Measurements from ENCODE around the gene PIP4K2A.

PIP4K2A gene

GRCh38 chr10:22648547-22648961 is 65.8 kb downstream of the PIP4K2A start:
- Histone ChIP-seq H3K9me3 (ENCODE audit: control insufficient read depth in 2 of 2, low read length in 2 of 2) (no peaks in the 10 kb centered on the region), H3K4me3 (ENCODE audit: low read length in 2 of 2) (no peak overlapping the region), H3K27ac (ENCODE audit: low read depth in 2 of 2, low read length in 2 of 2) (no peak overlapping the region), H3K4me1 (ENCODE audit: control insufficient read depth in 2 of 2, insufficient read depth in 2 of 2, low read length in 2 of 2) (peaks cover 3 to 6% of the 10 kb centered on the region in 2 donors), H3K27me3 (ENCODE audit: control insufficient read depth in 2 of 2, insufficient read depth in 2 of 2, low read length in 2 of 2) (no peaks in the 10 kb centered on the region), H3K9ac (ENCODE audit: low read depth in 1 of 2, low read length in 2 of 2) (no peak overlapping the region), H3K36me3 (ENCODE audit: control insufficient read depth in 2 of 2, insufficient read depth in 2 of 2, low read length in 2 of 2) (no peaks in the 10 kb centered on the region)

DNA sequence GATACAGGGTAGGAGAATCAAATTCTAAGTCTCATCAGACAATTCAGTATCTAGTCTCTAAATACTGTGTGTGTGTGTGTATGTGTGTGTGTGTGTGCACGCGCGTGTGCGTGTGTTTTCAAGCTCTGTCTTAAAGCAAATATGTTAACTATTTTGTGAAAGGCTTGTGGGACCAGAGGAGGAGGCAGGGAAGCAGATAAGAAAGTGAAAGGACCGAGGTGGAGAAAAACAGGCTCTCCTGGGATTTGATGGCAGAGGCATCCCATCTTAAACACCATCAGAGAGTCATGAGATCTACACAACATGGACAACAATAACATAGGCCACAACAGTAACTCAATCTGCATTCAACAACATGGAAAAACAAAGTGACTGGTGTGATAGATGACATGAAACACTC is 67.1 kb downstream of the PIP4K2A start:
- Histone ChIP-seq H3K27ac (ENCODE audit: low read depth in 2 of 2, low read length in 2 of 2) (peak overlapping the region in 1 of 2 donors; percentile 28), H3K4me1 (ENCODE audit: control insufficient read depth in 2 of 2, insufficient read depth in 2 of 2, low read length in 2 of 2) (peaks cover 3 to 6% of the 10 kb centered on the region in 2 donors), H3K9me3 (ENCODE audit: control insufficient read depth in 2 of 2, low read length in 2 of 2) (no peaks in the 10 kb centered on the region), H3K9ac (ENCODE audit: low read depth in 1 of 2, low read length in 2 of 2) (no peak overlapping the region), H3K27me3 (ENCODE audit: control insufficient read depth in 2 of 2, insufficient read depth in 2 of 2, low read length in 2 of 2) (no peaks in the 10 kb centered on the region), H3K4me3 (ENCODE audit: low read length in 2 of 2) (no peak overlapping the region), H3K36me3 (ENCODE audit: control insufficient read depth in 2 of 2, insufficient read depth in 2 of 2, low read length in 2 of 2) (no peaks in the 10 kb centered on the region)

DNA sequence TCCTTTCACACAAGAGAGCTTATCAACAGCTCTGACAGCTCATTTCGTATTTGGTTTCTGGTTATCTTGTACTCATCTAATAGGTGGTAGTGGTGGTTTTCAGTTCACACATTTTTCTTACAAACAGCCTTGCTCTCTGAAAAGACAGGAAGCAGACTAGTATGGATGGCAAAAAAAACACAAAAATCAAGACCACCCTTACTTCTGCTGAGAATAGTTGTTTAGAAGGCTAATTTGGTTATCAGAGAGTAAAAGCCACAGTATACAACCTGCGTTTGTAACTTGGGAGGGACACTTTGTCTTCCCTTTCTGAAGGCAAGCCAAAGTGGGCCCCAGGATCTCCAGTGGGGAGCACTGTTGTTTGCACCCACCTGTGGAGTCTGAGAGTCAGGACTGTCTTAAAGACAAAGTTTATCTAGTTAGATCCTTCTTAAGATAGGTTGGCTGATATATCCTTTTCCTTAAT is 68.0 kb downstream of the PIP4K2A start:
- H3K27me3 ChIP-seq (ENCODE audit: control insufficient read depth in 2 of 2, insufficient read depth in 2 of 2, low read length in 2 of 2) = no peaks in the 10 kb centered on the region
- no peak overlapping the region for H3K27ac ChIP-seq (ENCODE audit: low read depth in 2 of 2, low read length in 2 of 2)

GRCh38 chr10:22644222-22644621 is 70.2 kb downstream of the PIP4K2A start:
- no peaks in the 10 kb centered on the region for H3K36me3 ChIP-seq (ENCODE audit: control insufficient read depth in 2 of 2, insufficient read depth in 2 of 2, low read length in 2 of 2)
- H3K27me3 ChIP-seq (ENCODE audit: control insufficient read depth in 2 of 2, insufficient read depth in 2 of 2, low read length in 2 of 2) = no peaks in the 10 kb centered on the region
- no peak overlapping the region for H3K9ac ChIP-seq (ENCODE audit: low read depth in 1 of 2, low read length in 2 of 2)
- no peak overlapping the region for H3K4me3 ChIP-seq (ENCODE audit: low read length in 2 of 2)
- peaks cover 0 to 6% of the 10 kb centered on the region in 2 donors for H3K4me1 ChIP-seq (ENCODE audit: control insufficient read depth in 2 of 2, insufficient read depth in 2 of 2, low read length in 2 of 2)
- no peaks in the 10 kb centered on the region for H3K9me3 ChIP-seq (ENCODE audit: control insufficient read depth in 2 of 2, low read length in 2 of 2)
- no peak overlapping the region for H3K27ac ChIP-seq (ENCODE audit: low read depth in 2 of 2, low read length in 2 of 2)

More for the DNA sequence above, 68.0 kb downstream of the PIP4K2A start:
- Histone ChIP-seq H3K4me3 (ENCODE audit: low read length in 2 of 2) (no peak overlapping the region), H3K9ac (ENCODE audit: low read depth in 1 of 2, low read length in 2 of 2) (no peak overlapping the region), H3K9me3 (ENCODE audit: control insufficient read depth in 2 of 2, low read length in 2 of 2) (no peaks in the 10 kb centered on the region), H3K36me3 (ENCODE audit: control insufficient read depth in 2 of 2, insufficient read depth in 2 of 2, low read length in 2 of 2) (no peaks in the 10 kb centered on the region), H3K4me1 (ENCODE audit: control insufficient read depth in 2 of 2, insufficient read depth in 2 of 2, low read length in 2 of 2) (peaks cover 3 to 6% of the 10 kb centered on the region in 2 donors)

DNA sequence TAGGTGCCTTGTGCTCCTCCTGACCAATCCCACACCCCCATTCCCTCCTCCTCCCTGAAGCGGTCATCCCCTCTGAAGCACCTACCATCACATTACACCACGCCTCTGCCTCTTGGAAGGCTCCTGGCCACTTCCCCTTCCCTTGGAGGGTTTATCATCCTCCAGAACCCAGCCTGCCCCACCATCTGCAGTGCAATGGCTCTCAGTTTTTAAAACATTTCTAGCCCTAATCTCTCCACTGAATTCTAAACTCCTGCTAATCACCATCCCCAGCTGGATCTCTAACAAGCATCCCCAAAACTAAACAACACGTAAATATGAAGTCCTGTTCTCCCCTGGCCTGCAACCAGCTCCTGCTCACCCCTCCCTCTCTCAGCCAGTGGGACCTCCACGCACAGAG is 70.6 kb downstream of the PIP4K2A start:
- no peaks in the 10 kb centered on the region for H3K27me3 ChIP-seq (ENCODE audit: control insufficient read depth in 2 of 2, insufficient read depth in 2 of 2, low read length in 2 of 2)
- peaks cover 0 to 6% of the 10 kb centered on the region in 2 donors for H3K4me1 ChIP-seq (ENCODE audit: control insufficient read depth in 2 of 2, insufficient read depth in 2 of 2, low read length in 2 of 2)
- H3K9ac ChIP-seq (ENCODE audit: low read depth in 1 of 2, low read length in 2 of 2) = no peak overlapping the region
- H3K9me3 ChIP-seq (ENCODE audit: control insufficient read depth in 2 of 2, low read length in 2 of 2) = no peaks in the 10 kb centered on the region
- H3K27ac ChIP-seq (ENCODE audit: low read depth in 2 of 2, low read length in 2 of 2) = no peak overlapping the region
- H3K36me3 ChIP-seq (ENCODE audit: control insufficient read depth in 2 of 2, insufficient read depth in 2 of 2, low read length in 2 of 2) = no peaks in the 10 kb centered on the region
- H3K4me3 ChIP-seq (ENCODE audit: low read length in 2 of 2) = no peak overlapping the region

DNA sequence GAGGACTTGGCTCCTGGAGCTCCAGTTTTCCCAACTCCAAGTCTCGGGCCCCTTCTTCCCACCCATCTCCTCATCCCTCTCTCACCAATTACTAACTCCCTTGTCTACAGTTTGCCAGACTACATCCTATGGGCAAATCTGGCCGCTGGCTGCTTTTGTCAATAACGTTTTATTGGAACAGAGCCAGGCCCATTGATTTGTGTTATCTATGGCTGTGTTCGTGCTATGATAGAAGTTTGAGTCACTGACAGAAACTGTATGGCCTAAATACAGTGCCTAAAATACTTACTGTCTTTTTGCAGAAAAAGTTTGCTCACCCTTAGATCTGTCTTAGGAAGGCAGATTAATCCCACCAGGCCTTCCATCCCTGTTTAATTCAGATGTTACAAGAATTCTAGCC is 71.3 kb downstream of the PIP4K2A start:
- H3K9me3 ChIP-seq (ENCODE audit: control insufficient read depth in 2 of 2, low read length in 2 of 2) = no peaks in the 10 kb centered on the region
- H3K9ac ChIP-seq (ENCODE audit: low read depth in 1 of 2, low read length in 2 of 2) = no peak overlapping the region
- no peaks in the 10 kb centered on the region for H3K36me3 ChIP-seq (ENCODE audit: control insufficient read depth in 2 of 2, insufficient read depth in 2 of 2, low read length in 2 of 2)
- H3K4me3 ChIP-seq (ENCODE audit: low read length in 2 of 2) = no peak overlapping the region
- H3K27ac ChIP-seq (ENCODE audit: low read depth in 2 of 2, low read length in 2 of 2) = no peak overlapping the region
- peaks cover 0 to 6% of the 10 kb centered on the region in 2 donors for H3K4me1 ChIP-seq (ENCODE audit: control insufficient read depth in 2 of 2, insufficient read depth in 2 of 2, low read length in 2 of 2)
- no peaks in the 10 kb centered on the region for H3K27me3 ChIP-seq (ENCODE audit: control insufficient read depth in 2 of 2, insufficient read depth in 2 of 2, low read length in 2 of 2)

- no peaks in the 10 kb centered on the region for H3K27me3 ChIP-seq (ENCODE audit: control insufficient read depth in 2 of 2, insufficient read depth in 2 of 2, low read length in 2 of 2)
- H3K9ac ChIP-seq (ENCODE audit: low read depth in 1 of 2, low read length in 2 of 2) = no peak overlapping the region
- no peaks in the 10 kb centered on the region for H3K9me3 ChIP-seq (ENCODE audit: control insufficient read depth in 2 of 2, low read length in 2 of 2)
- no peaks in the 10 kb centered on the region for H3K36me3 ChIP-seq (ENCODE audit: control insufficient read depth in 2 of 2, insufficient read depth in 2 of 2, low read length in 2 of 2)
- no peak overlapping the region for H3K27ac ChIP-seq (ENCODE audit: low read depth in 2 of 2, low read length in 2 of 2)
- H3K4me3 ChIP-seq (ENCODE audit: low read length in 2 of 2) = no peak overlapping the region
- peaks cover 0 to 3% of the 10 kb centered on the region in 2 donors for H3K4me1 ChIP-seq (ENCODE audit: control insufficient read depth in 2 of 2, insufficient read depth in 2 of 2, low read length in 2 of 2)
These were observed 72.6 kb downstream of the PIP4K2A start for GRCh38 chr10:22641743-22642142.

DNA sequence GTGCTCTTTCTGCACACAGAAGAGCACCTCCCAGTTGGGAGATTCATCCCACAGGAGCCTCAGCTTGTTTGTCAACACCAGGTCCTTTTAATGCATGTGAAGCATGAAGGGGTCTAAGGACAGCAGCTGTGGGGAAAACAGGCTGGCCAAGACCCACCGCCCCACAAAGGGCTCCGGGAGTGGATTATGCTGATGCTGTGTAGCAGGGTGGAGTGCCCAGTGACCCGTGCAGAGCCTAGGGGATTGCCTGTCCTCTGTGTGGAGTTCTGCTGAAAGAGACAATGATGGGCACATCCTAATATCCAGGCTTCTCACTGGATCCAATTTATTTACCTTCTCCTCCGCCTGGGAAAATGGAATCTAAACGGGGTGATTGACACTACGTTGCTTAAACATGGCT is 74.0 kb downstream of the PIP4K2A start:
- Histone ChIP-seq H3K9me3 (ENCODE audit: control insufficient read depth in 2 of 2, low read length in 2 of 2) (no peaks in the 10 kb centered on the region), H3K4me3 (ENCODE audit: low read length in 2 of 2) (no peak overlapping the region), H3K36me3 (ENCODE audit: control insufficient read depth in 2 of 2, insufficient read depth in 2 of 2, low read length in 2 of 2) (no peaks in the 10 kb centered on the region), H3K4me1 (ENCODE audit: control insufficient read depth in 2 of 2, insufficient read depth in 2 of 2, low read length in 2 of 2) (peaks cover 0 to 3% of the 10 kb centered on the region in 2 donors), H3K27me3 (ENCODE audit: control insufficient read depth in 2 of 2, insufficient read depth in 2 of 2, low read length in 2 of 2) (no peaks in the 10 kb centered on the region), H3K27ac (ENCODE audit: low read depth in 2 of 2, low read length in 2 of 2) (no peak overlapping the region), H3K9ac (ENCODE audit: low read depth in 1 of 2, low read length in 2 of 2) (no peak overlapping the region)

GRCh38 chr10:22638863-22639262 is 75.5 kb downstream of the PIP4K2A start:
- Histone ChIP-seq H3K4me3 (ENCODE audit: low read length in 2 of 2) (no peak overlapping the region), H3K27me3 (ENCODE audit: control insufficient read depth in 2 of 2, insufficient read depth in 2 of 2, low read length in 2 of 2) (no peaks in the 10 kb centered on the region), H3K27ac (ENCODE audit: low read depth in 2 of 2, low read length in 2 of 2) (no peak overlapping the region)

GRCh38 chr10:22637491-22637890 is 76.9 kb downstream of the PIP4K2A start:
- Histone ChIP-seq H3K9ac (ENCODE audit: low read depth in 1 of 2, low read length in 2 of 2) (no peak overlapping the region), H3K36me3 (ENCODE audit: control insufficient read depth in 2 of 2, insufficient read depth in 2 of 2, low read length in 2 of 2) (no peaks in the 10 kb centered on the region), H3K4me1 (ENCODE audit: control insufficient read depth in 2 of 2, insufficient read depth in 2 of 2, low read length in 2 of 2) (peaks cover 0 to 3% of the 10 kb centered on the region in 2 donors), H3K27ac (ENCODE audit: low read depth in 2 of 2, low read length in 2 of 2) (no peak overlapping the region), H3K27me3 (ENCODE audit: control insufficient read depth in 2 of 2, insufficient read depth in 2 of 2, low read length in 2 of 2) (no peaks in the 10 kb centered on the region), H3K9me3 (ENCODE audit: control insufficient read depth in 2 of 2, low read length in 2 of 2) (no peaks in the 10 kb centered on the region), H3K4me3 (ENCODE audit: low read length in 2 of 2) (no peak overlapping the region)

More at GRCh38 chr10:22638863-22639262, 75.5 kb downstream of the PIP4K2A start:
- no peak overlapping the region for H3K9ac ChIP-seq (ENCODE audit: low read depth in 1 of 2, low read length in 2 of 2)
- peaks cover 0 to 3% of the 10 kb centered on the region in 2 donors for H3K4me1 ChIP-seq (ENCODE audit: control insufficient read depth in 2 of 2, insufficient read depth in 2 of 2, low read length in 2 of 2)
- H3K9me3 ChIP-seq (ENCODE audit: control insufficient read depth in 2 of 2, low read length in 2 of 2) = no peaks in the 10 kb centered on the region
- no peaks in the 10 kb centered on the region for H3K36me3 ChIP-seq (ENCODE audit: control insufficient read depth in 2 of 2, insufficient read depth in 2 of 2, low read length in 2 of 2)

- Histone ChIP-seq H3K27ac (ENCODE audit: low read depth in 2 of 2, low read length in 2 of 2) (peak overlapping the region in 1 of 2 donors; percentile 5), H3K9me3 (ENCODE audit: control insufficient read depth in 2 of 2, low read length in 2 of 2) (no peaks in the 10 kb centered on the region), H3K4me3 (ENCODE audit: low read length in 2 of 2) (no peak overlapping the region), H3K4me1 (ENCODE audit: control insufficient read depth in 2 of 2, insufficient read depth in 2 of 2, low read length in 2 of 2) (peaks cover 3% of the 10 kb centered on the region in 2 donors), H3K27me3 (ENCODE audit: control insufficient read depth in 2 of 2, insufficient read depth in 2 of 2, low read length in 2 of 2) (no peaks in the 10 kb centered on the region), H3K36me3 (ENCODE audit: control insufficient read depth in 2 of 2, insufficient read depth in 2 of 2, low read length in 2 of 2) (no peaks in the 10 kb centered on the region), H3K9ac (ENCODE audit: low read depth in 1 of 2, low read length in 2 of 2) (no peak overlapping the region)
These were observed 78.7 kb downstream of the PIP4K2A start for GRCh38 chr10:22635650-22636049.

Data from mucosa of rectum (tissue), 2 donors.